Fibroblast of skin of left quadriceps (primary cell): ENCODE measurements around the gene TMEM208.
A peak's percentile ranks its signal among the peaks of the same experiment; 100 is the strongest.

ENCODE experiments used
- DNase-seq, 2 experiments: peaks; one replicate each; pipeline ENCODE4 v3.0.0-alpha.2; 2013; ENCODE audit warnings: low read depth in 2 of 2

The TMEM208 gene

GRCh38 chr16:67226804-67227566 is at the start of gene TMEM208:
Gene TMEM208 (plus strand): TSS chr16:67227130. CDS start chr16:67227219, 89 bp downstream.
- DNase-seq = peak; percentile 97 to 98

- no peak for DNase-seq
Measured at GRCh38 chr16:67177743-67178699, 48.9 kb upstream of the TMEM208 start.

- no peak for DNase-seq
Measured at GRCh38 chr16:67179421-67180080, 47.4 kb upstream of the TMEM208 start.

GRCh38 chr16:67180166-67180565 is 46.8 kb upstream of the TMEM208 start:
- no peak for DNase-seq

- peak; percentile 59 to 61 for DNase-seq
Measured at GRCh38 chr16:67181346-67181745, 45.6 kb upstream of the TMEM208 start.

- no peak for DNase-seq
Measured at GRCh38 chr16:67182288-67182687, 44.6 kb upstream of the TMEM208 start.

- DNase-seq = no peak
Measured at GRCh38 chr16:67183284-67183626, 43.7 kb upstream of the TMEM208 start.

- peak; percentile 95 for DNase-seq
Measured at GRCh38 chr16:67183627-67184452, 43.1 kb upstream of the TMEM208 start, which contains the start of gene MATCAP1. Gene MATCAP1 (minus strand): TSS chr16:67183963. CDS start chr16:67180610, 3,353 bp downstream.

GRCh38 chr16:67184453-67184994 is 42.4 kb upstream of the TMEM208 start:
- DNase-seq = no peak

- peak; percentile 58 for DNase-seq
Measured at GRCh38 chr16:67184995-67185650, 41.8 kb upstream of the TMEM208 start.

- DNase-seq = no peak
Measured at GRCh38 chr16:67185651-67186134, 41.2 kb upstream of the TMEM208 start.

- no peak for DNase-seq
Measured at GRCh38 chr16:67186550-67186950, 40.4 kb upstream of the TMEM208 start.

GRCh38 chr16:67187175-67187890 is 39.6 kb upstream of the TMEM208 start:
- DNase-seq = no peak

GRCh38 chr16:67188323-67188722 is 38.6 kb upstream of the TMEM208 start:
- no peak for DNase-seq

GRCh38 chr16:67188798-67189197 is 38.1 kb upstream of the TMEM208 start:
- DNase-seq = no peak

GRCh38 chr16:67190041-67190440 is 36.9 kb upstream of the TMEM208 start, which contains the start of gene EXOC3L1:
Gene EXOC3L1 (minus strand): TSS chr16:67190136. CDS start chr16:67189676, 460 bp downstream.
- DNase-seq = no peak

GRCh38 chr16:67190448-67191399 is 36.2 kb upstream of the TMEM208 start:
- DNase-seq = no peak

GRCh38 chr16:67191411-67191994 is 35.4 kb upstream of the TMEM208 start:
- DNase-seq = no peak
